CD4-positive, alpha-beta T cell (primary cell): Measurements from ENCODE around the gene RBP3. TPM values are rescaled to one million over a fixed set of nuclear protein-coding genes. Genes with fewer than 3 reads are reported as not detected.

Experiments used
- ATAC-seq: fragments of 200-7000 bp; cut with Tn5 transposase; one replicate; pipeline ENCODE4 v1.10.0; 2022; ENCODE audit warnings: mild to moderate bottlenecking; ENCODE audit not compliant: poor library complexity
- CTCF ChIA-PET: fragments of 350-600 bp; sonication (Branson Sonifier 250); formaldehyde crosslinking; loops from one replicate; lab custom pipeline; 2021; ENCODE audit warnings: antibody characterized with exemption, inconsistent platforms; lab: Charles Lee
- POLR2A ChIA-PET: fragments of 350-600 bp; sonication (Branson Sonifier 250); formaldehyde crosslinking; loops from one replicate; lab custom pipeline; 2021; ENCODE audit warnings: antibody characterized with exemption, inconsistent platforms; lab: Charles Lee
- DNase-seq, 14 experiments: peaks; one replicate each; pipeline ENCODE4 v3.0.0-alpha.2; 2013 to 2020; ENCODE audit warnings: mixed read lengths in 2 of 14
- H3K27ac ChIP-seq, 2 donors: one replicate each; pipeline versions ENCODE4 v1.5.1 to v1.7.0; 2013; ENCODE audit warnings: low read length in 2 of 2, low read depth in 1 of 2, mild to moderate bottlenecking in 1 of 2
- H3K27me3 ChIP-seq, 2 experiments: 1 replicate in 1 of 2; 2 replicates in 1 of 2; pipeline versions ENCODE4 v1.6.1 to v1.7.0; 2013; ENCODE audit warnings: low read length in 2 of 2, control low read depth in 1 of 2, mild to moderate bottlenecking in 1 of 2, moderate library complexity in 1 of 2; ENCODE audit not compliant: insufficient read depth in 2 of 2, control insufficient read depth in 1 of 2
- H3K36me3 ChIP-seq: one replicate; pipeline ENCODE4 v1.6.1; 2013; ENCODE audit warnings: low read length, control low read depth; ENCODE audit not compliant: insufficient read depth
- H3K4me1 ChIP-seq: one replicate; pipeline ENCODE4 v1.6.1; 2013; ENCODE audit warnings: low read length, control low read depth; ENCODE audit not compliant: insufficient read depth
- H3K4me3 ChIP-seq: one replicate; pipeline ENCODE4 v1.5.1; 2013; ENCODE audit warnings: mild to moderate bottlenecking, low read length, moderate library complexity
- H3K9me3 ChIP-seq, 2 experiments: 1 replicate in 1 of 2; 2 replicates in 1 of 2; pipeline versions ENCODE4 v1.6.1 to v1.7.0; 2013; ENCODE audit warnings: low read length in 2 of 2, mild to moderate bottlenecking in 2 of 2, control low read depth in 1 of 2, moderate library complexity in 1 of 2; ENCODE audit not compliant: control insufficient read depth in 1 of 2, insufficient read depth in 1 of 2
- H3K27ac Mint-ChIP-seq: one replicate; pipeline ENCODE4 v1.8.0; 2020; ENCODE audit warnings: mixed read lengths
- H3K27me3 Mint-ChIP-seq: one replicate; pipeline ENCODE4 v1.8.0; 2021; ENCODE audit warnings: mixed read lengths
- H3K36me3 Mint-ChIP-seq: one replicate; pipeline ENCODE4 v1.8.0; 2021; ENCODE audit warnings: low read depth, mixed read lengths
- H3K4me1 Mint-ChIP-seq: one replicate; pipeline ENCODE4 v1.8.0; 2021; ENCODE audit warnings: low read depth, mixed read lengths
- H3K4me3 Mint-ChIP-seq: one replicate; pipeline ENCODE4 v1.8.0; 2020; ENCODE audit warnings: mild to moderate bottlenecking, mixed read lengths
- H3K9me3 Mint-ChIP-seq: one replicate; pipeline ENCODE4 v1.8.0; 2020; ENCODE audit warnings: mixed read lengths
- intact Hi-C, 2 experiments: fragments of 100-400 bp; cut with DNase I in 1 of 2; cut with micrococcal nuclease in 1 of 2; formaldehyde crosslinking; loops; one replicate each; pipeline versions ENCODE4 v1.15.1 to v1.9.0; 2023 to 2025; cut with DNase I, micrococcal nuclease
- total RNA-seq, 174 experiments: library from RNA in 2 of 174; stranded (reverse) in 2 of 174; gene quantifications; one replicate each; pipeline ENCODE4 v1.2.3 and lab custom pipeline; 2021 to 2026
- TF ChIP-seq, protein P1 (sequence below): fragments of 200-600 bp; IDR thresholded peaks from one replicate; pipeline ENCODE4 v1.8.0; 2022; ENCODE audit warnings: antibody characterized with exemption, mild to moderate bottlenecking

The RBP3 gene
- total RNA-seq, 2 experiments from 2014 or later: not detected

DNA sequence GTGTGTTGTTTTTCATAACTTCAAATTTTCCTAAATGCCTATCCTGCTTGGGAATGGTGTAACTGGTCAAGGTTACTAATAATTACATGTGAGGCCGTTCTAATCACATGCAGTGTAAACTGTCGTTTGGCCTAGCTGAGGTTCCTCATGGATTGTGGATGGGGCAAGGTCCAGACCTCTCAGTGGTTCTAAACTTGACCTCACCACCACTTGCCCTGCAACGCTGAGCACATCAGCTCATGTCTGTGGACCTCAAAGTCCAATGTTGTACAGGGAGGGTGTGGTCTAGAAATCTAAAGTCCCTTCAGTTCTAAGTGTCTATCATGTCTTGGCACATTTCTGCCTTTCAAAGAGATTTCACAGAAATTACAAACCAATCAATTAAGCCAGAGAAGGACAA is 15.6 kb downstream of the RBP3 start:
- DNase-seq: peak in 1 of 14 experiments; percentile 14
- Mint-ChIP-seq H3K4me3 (no peak overlapping the region), H3K9me3 (no peaks in the 10 kb centered on the region), H3K27ac (no peak overlapping the region), H3K4me1 (no peaks in the 10 kb centered on the region), H3K36me3 (no peaks in the 10 kb centered on the region), H3K27me3 (no peaks in the 10 kb centered on the region)
- ATAC-seq: no peak
- Histone ChIP-seq H3K27me3 (no peaks in the 10 kb centered on the region), H3K27ac (no peak overlapping the region), H3K4me1 (no peaks in the 10 kb centered on the region), H3K4me3 (no peak overlapping the region), H3K36me3 (no peaks in the 10 kb centered on the region), H3K9me3 (peaks cover 0 to 7% of the 10 kb centered on the region in 2 experiments)
- CTCF ChIA-PET: no interaction called here
- POLR2A ChIA-PET: no interaction called here
- intact Hi-C loops: no loop called here
- TF ChIP-seq, protein P1, sequence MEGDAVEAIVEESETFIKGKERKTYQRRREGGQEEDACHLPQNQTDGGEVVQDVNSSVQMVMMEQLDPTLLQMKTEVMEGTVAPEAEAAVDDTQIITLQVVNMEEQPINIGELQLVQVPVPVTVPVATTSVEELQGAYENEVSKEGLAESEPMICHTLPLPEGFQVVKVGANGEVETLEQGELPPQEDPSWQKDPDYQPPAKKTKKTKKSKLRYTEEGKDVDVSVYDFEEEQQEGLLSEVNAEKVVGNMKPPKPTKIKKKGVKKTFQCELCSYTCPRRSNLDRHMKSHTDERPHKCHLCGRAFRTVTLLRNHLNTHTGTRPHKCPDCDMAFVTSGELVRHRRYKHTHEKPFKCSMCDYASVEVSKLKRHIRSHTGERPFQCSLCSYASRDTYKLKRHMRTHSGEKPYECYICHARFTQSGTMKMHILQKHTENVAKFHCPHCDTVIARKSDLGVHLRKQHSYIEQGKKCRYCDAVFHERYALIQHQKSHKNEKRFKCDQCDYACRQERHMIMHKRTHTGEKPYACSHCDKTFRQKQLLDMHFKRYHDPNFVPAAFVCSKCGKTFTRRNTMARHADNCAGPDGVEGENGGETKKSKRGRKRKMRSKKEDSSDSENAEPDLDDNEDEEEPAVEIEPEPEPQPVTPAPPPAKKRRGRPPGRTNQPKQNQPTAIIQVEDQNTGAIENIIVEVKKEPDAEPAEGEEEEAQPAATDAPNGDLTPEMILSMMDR: no peak

DNA sequence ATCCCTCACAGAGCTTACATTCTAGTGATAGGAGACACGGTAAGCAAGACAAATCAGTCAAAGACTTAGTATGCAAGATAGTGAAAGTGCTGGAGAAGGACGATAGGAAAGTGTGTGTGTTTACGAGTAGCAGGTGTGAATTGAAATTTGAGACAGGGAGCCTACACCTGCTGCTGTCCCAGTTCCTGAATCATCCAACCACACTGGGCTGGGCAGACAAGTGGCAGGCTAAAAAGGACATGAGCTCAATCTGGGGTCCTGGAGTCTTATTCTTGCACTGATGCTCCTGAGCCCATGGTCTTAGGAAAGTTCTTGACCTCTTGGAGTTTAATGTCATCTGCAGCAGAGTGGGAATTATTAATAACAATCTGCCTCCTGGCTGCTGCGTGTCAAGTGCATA is 16.2 kb downstream of the RBP3 start:
- Histone ChIP-seq H3K36me3 (no peaks in the 10 kb centered on the region), H3K4me3 (no peak overlapping the region), H3K4me1 (no peaks in the 10 kb centered on the region), H3K27me3 (no peaks in the 10 kb centered on the region), H3K9me3 (peaks cover 0 to 7% of the 10 kb centered on the region in 2 experiments), H3K27ac (no peak overlapping the region)
- Mint-ChIP-seq H3K36me3 (no peaks in the 10 kb centered on the region), H3K4me1 (no peaks in the 10 kb centered on the region), H3K4me3 (no peak overlapping the region), H3K9me3 (no peaks in the 10 kb centered on the region), H3K27me3 (no peaks in the 10 kb centered on the region), H3K27ac (no peak overlapping the region)
- ChIA-PET CTCF (no interaction called here), POLR2A (no interaction called here)
- no peak for DNase-seq
- ATAC-seq: no peak
- TF ChIP-seq, protein P1: no peak
- intact Hi-C loops: no loop called here

DNA sequence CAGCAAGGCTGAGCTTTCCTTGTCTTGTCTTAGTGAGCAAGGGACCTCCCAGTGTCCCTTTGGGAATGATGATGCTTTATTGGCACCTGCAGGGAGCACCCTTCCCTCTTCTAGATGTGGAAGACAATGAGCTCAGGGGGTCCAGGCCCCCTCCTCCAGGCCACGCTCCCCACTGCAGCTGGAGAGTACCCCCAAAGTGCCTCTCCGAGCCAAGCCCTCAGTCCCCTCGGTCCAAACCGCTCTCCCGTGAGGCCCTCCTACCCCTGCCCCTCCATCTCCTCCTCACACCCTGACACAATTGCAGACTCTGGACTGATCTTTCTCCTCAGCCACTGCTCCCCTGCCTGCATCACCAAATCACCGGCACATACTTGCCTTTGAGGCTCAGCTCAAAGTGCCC is 16.7 kb downstream of the RBP3 start:
- no peaks in the 10 kb centered on the region for H3K36me3 Mint-ChIP-seq
- no peaks in the 10 kb centered on the region for H3K27me3 ChIP-seq
- DNase-seq (no peak), ATAC-seq (no peak)
- no peak overlapping the region for H3K27ac ChIP-seq
- H3K9me3 ChIP-seq: peaks cover 0 to 7% of the 10 kb centered on the region in 2 experiments
- no peak overlapping the region for H3K4me3 ChIP-seq
- no peaks in the 10 kb centered on the region for H3K36me3 ChIP-seq
- H3K4me1 Mint-ChIP-seq: no peaks in the 10 kb centered on the region
- intact Hi-C loops: no loop called here
- ChIA-PET POLR2A (no interaction called here), CTCF (no interaction called here)
- H3K27ac Mint-ChIP-seq: no peak overlapping the region
- TF ChIP-seq, protein P1: no peak
- no peaks in the 10 kb centered on the region for H3K9me3 Mint-ChIP-seq
- H3K4me3 Mint-ChIP-seq: no peak overlapping the region
- H3K27me3 Mint-ChIP-seq: no peaks in the 10 kb centered on the region
- no peaks in the 10 kb centered on the region for H3K4me1 ChIP-seq
